Right lobe of liver (tissue), 4 donors: ENCODE measurements around the gene BTAF1.
"Not testable (repeated sequence)": the region's sequence is repeated elsewhere in the genome, so short reads cannot be mapped to it uniquely, and the experiment has no call there.

Experiments
- POLR2A ChIP-seq: fragments of 450-650 bp; IDR thresholded peaks from one replicate; pipeline ENCODE4 v1.6.1; 2017; ENCODE audit warnings: antibody characterized with exemption, mild to moderate bottlenecking
- TF ChIP-seq, protein P1 (sequence below), 4 donors: fragments of 200-600 bp in 3 of 4; fragments of 450-650 bp in 1 of 4; IDR thresholded peaks; one replicate each; pipeline versions ENCODE4 v1.5.1 to v1.8.0; 2016 to 2022; ENCODE audit warnings: antibody characterized with exemption in 4 of 4, mild to moderate bottlenecking in 2 of 4
- donor health status: DM: no; HTN: no; CAD: no.
- donor health status: DM: no; HTN: no; CAD: no.
- donor health status: DM: no; HTN: yes; CAD: no.

DNA sequence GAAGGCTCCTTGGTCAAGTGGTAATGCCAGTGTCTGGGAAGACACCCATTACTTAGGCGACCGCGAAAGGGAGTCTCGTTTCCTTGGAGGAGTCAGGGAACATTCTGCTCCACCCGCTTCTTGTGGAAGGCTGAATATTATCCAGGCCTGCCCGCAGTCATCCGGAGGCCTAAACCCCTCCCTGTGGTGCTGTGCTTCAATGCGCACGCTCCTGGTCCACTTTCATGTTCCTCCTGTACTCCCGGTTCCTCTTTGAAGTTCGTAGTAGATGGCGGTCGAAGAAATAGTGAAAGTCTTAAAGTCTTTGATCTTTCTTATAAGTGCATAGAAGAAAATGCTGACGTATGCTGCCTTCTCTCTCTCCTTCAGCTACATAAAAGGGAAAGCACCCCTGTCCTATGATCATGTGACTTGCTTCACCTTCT, 29.3 kb upstream of the BTAF1 start:
- TF ChIP-seq, protein P1, sequence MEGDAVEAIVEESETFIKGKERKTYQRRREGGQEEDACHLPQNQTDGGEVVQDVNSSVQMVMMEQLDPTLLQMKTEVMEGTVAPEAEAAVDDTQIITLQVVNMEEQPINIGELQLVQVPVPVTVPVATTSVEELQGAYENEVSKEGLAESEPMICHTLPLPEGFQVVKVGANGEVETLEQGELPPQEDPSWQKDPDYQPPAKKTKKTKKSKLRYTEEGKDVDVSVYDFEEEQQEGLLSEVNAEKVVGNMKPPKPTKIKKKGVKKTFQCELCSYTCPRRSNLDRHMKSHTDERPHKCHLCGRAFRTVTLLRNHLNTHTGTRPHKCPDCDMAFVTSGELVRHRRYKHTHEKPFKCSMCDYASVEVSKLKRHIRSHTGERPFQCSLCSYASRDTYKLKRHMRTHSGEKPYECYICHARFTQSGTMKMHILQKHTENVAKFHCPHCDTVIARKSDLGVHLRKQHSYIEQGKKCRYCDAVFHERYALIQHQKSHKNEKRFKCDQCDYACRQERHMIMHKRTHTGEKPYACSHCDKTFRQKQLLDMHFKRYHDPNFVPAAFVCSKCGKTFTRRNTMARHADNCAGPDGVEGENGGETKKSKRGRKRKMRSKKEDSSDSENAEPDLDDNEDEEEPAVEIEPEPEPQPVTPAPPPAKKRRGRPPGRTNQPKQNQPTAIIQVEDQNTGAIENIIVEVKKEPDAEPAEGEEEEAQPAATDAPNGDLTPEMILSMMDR (IDR thresholded peaks at IDR 0.05), result not testable (repeated sequence)
- TF ChIP-seq POLR2A, result not testable (repeated sequence)
